Transverse colon (tissue), 4 donors: ENCODE measurements around the gene DPP9. TPM values are rescaled to one million over a fixed set of nuclear protein-coding genes. Genes with fewer than 3 reads are reported as not detected.

ENCODE experiments used
- small RNA-seq, 4 donors: library from RNA; depleted of rRNA; stranded (forward); fragments of <200 nt; gene quantifications; one replicate each; pipeline ENCODE3, GENCODE V24; 2016
- total RNA-seq, 4 donors: library from RNA; depleted of rRNA; stranded (reverse); fragments of >200 nt; gene quantifications; one replicate each; pipeline ENCODE4 v1.1.0, GENCODE V29; 2016

Gene DPP9
- total RNA-seq, 4 donors from 2014 or later, result 74.1 to 320 (median 103) TPM

Small RNAs within 50 kb of the gene (small RNA-seq; reads per million reads assigned to genes)
- 0 reads per million in 4 donors for gene MIR7-3

Other genes starting within 250 kb of the DPP9 start
- gene PLIN4, start 205.4 kb downstream of the DPP9 start, total RNA-seq, result 10 to 100 TPM in 3 of 4 donors, 1 to 10 TPM in 1; 8.9 to 33.7 (median 22.2) TPM
- gene PLIN5, start 188.6 kb downstream of the DPP9 start, total RNA-seq, result 1 to 10 TPM in 3 of 4 donors, not detected in 1; 2.7 to 6.7 (median 6.0) TPM
- gene LRG1, start 183.8 kb downstream of the DPP9 start, total RNA-seq, result 10 to 100 TPM in 3 of 4 donors, 1 to 10 TPM in 1; 1.9 to 18.1 (median 14.4) TPM
- gene SEMA6B, start 164.2 kb downstream of the DPP9 start, total RNA-seq, result 1 to 10 TPM in 3 of 4 donors, under 1 TPM in 1; 1.00 to 4.1 (median 1.7) TPM
- gene TNFAIP8L1, start 84.3 kb downstream of the DPP9 start, total RNA-seq, result 10 to 100 TPM in 1 of 4 donors, 1 to 10 TPM in 3; 4.5 to 12.0 (median 8.5) TPM
- gene MYDGF, start 53.5 kb downstream of the DPP9 start, total RNA-seq, result 10 to 100 TPM in 2 of 4 donors, 1 to 10 TPM in 2; 3.6 to 44.5 (median 22.0) TPM
- 10 to 100 TPM; 13.3 to 63.5 (median 15.5) TPM for gene FEM1A, start 67.9 kb upstream of the DPP9 start, total RNA-seq
- gene TICAM1, start 107.9 kb upstream of the DPP9 start, total RNA-seq, result 10 to 100 TPM; 17.7 to 66.6 (median 20.8) TPM
- 10 to 100 TPM; 27.5 to 85.5 (median 77.1) TPM for gene PLIN3, start 143.8 kb upstream of the DPP9 start, total RNA-seq
- 1 to 10 TPM in 1 of 4 donors, not detected in 3; 1.3 TPM for gene ARRDC5, start 179.1 kb upstream of the DPP9 start, total RNA-seq
- 10 to 100 TPM in 2 of 4 donors, 1 to 10 TPM in 2; 2.9 to 41.2 (median 12.0) TPM for gene UHRF1, start 185.7 kb upstream of the DPP9 start, total RNA-seq
- 10 to 100 TPM; 26.6 to 84.2 (median 39.9) TPM for gene KDM4B, start 245.3 kb upstream of the DPP9 start, total RNA-seq